GM23248 (cell line): ENCODE measurements around the gene HUS1. TPM values are rescaled to one million over a fixed set of nuclear protein-coding genes. Genes with fewer than 3 reads are reported as not detected.
"Not testable (repeated sequence)": the region's sequence is repeated elsewhere in the genome, so short reads cannot be mapped to it uniquely, and the experiment has no call there.

Experiments used
- DNase-seq: peaks from one replicate; pipeline ENCODE4 v3.0.0-alpha.2; 2015
- H2AFZ ChIP-seq: fragments of 200-600 bp; sonication (generic); 2 replicates; pipeline ENCODE4 v1.6.1; 2016; ENCODE audit warnings: antibody characterized with exemption
- H3F3A ChIP-seq: fragments of 200-600 bp; sonication (generic); 2 replicates; pipeline ENCODE4 v1.6.1; 2016; ENCODE audit warnings: mild to moderate bottlenecking, antibody characterized with exemption, mixed run types; ENCODE audit not compliant: insufficient read depth
- H3K27ac ChIP-seq: fragments of 200-600 bp; sonication (generic); 2 replicates; pipeline ENCODE4 v1.5.1; 2016; ENCODE audit warnings: mild to moderate bottlenecking
- H3K27me3 ChIP-seq: fragments of 200-600 bp; sonication (generic); replicated peaks from 2 replicates; pipeline ENCODE4 v1.6.1; 2016; ENCODE audit warnings: mild to moderate bottlenecking; ENCODE audit not compliant: insufficient read depth
- H3K36me3 ChIP-seq: fragments of 200-600 bp; sonication (generic); 2 replicates; pipeline ENCODE4 v1.6.1; 2016; ENCODE audit warnings: low read depth, mild to moderate bottlenecking
- H3K4me1 ChIP-seq: fragments of 200-600 bp; sonication (generic); 2 replicates; pipeline ENCODE4 v1.6.1; 2016; ENCODE audit warnings: mild to moderate bottlenecking; ENCODE audit not compliant: insufficient read depth
- H3K4me2 ChIP-seq: fragments of 200-600 bp; sonication (generic); one replicate; pipeline ENCODE4 v1.6.1; 2016; ENCODE audit warnings: mild to moderate bottlenecking; ENCODE audit not compliant: unreplicated experiment
- H3K4me3 ChIP-seq: fragments of 200-600 bp; sonication (generic); 2 replicates; pipeline ENCODE4 v1.5.1; 2016; ENCODE audit warnings: mild to moderate bottlenecking
- H3K79me2 ChIP-seq: fragments of 200-600 bp; sonication (generic); 2 replicates; pipeline ENCODE4 v1.6.1; 2016; ENCODE audit warnings: mild to moderate bottlenecking; ENCODE audit not compliant: insufficient read depth
- H3K9ac ChIP-seq: fragments of 200-600 bp; sonication (generic); 2 replicates; pipeline ENCODE4 v1.6.1; 2016; ENCODE audit warnings: mild to moderate bottlenecking
- H3K9me2 ChIP-seq: fragments of 200-600 bp; sonication (generic); 2 replicates; pipeline ENCODE4 v1.6.1; 2016; ENCODE audit warnings: mixed run types, mild to moderate bottlenecking, moderate library complexity; ENCODE audit not compliant: insufficient read depth
- H3K9me3 ChIP-seq: fragments of 200-600 bp; sonication (generic); one replicate; pipeline ENCODE4 v1.6.1; 2017; ENCODE audit warnings: low read depth
- H4K20me1 ChIP-seq: fragments of 200-600 bp; sonication (generic); 2 replicates; pipeline ENCODE4 v1.6.0; 2016; ENCODE audit not compliant: insufficient read depth
- EZH2 ChIP-seq: fragments of 200-600 bp; sonication (generic); IDR thresholded peaks from 2 replicates; pipeline ENCODE4 v1.6.1; 2018; ENCODE audit warnings: antibody characterized with exemption, mild to moderate bottlenecking; ENCODE audit not compliant: insufficient read depth, poor library complexity, severe bottlenecking
- EZH2phosphoT487 ChIP-seq: fragments of 200-600 bp; sonication (generic); IDR thresholded peaks from 2 replicates; pipeline ENCODE4 v1.6.1; 2018; ENCODE audit warnings: antibody characterized with exemption, moderate library complexity, mild to moderate bottlenecking, low read depth; ENCODE audit not compliant: insufficient read depth
- WGBS, 2 experiments: methylation state at CpG; one replicate each; pipeline ENCODE4 v1.1.6; 2015 to 2017; ENCODE audit warnings: low lambda C conversion rate in 2 of 2, low coverage in 1 of 2; ENCODE audit errors: missing lambda C conversion rate in 2 of 2; 5-methylcytosine and 5-hydroxymethylcytosine counted together
- in situ Hi-C: fragments of 300-500 bp; cut with MboI; formaldehyde crosslinking; loops from 2 replicates; pipeline ENCODE4 v1.15.0; 2020
- polyA plus RNA-seq: library from polyadenylated mRNA; unstranded; fragments of >200 nt; fragmentation: Nextera tagmentation; extraction: Ambion mirVana; gene quantifications from 2 replicates; pipeline ENCODE4 v1.2.1, GENCODE V29; 2016
- total RNA-seq: library from RNA; depleted of rRNA; stranded (reverse); fragments of >200 nt; shearing (Covaris generic); gene quantifications from 2 replicates; pipeline ENCODE4 v1.2.3, GENCODE V29; 2014

The HUS1 gene
- total and polyA plus RNA-seq, 2 experiments from 2014 or later = 23.5 to 25.0 TPM

GRCh38 chr7:47932016-47932415, 47.4 kb downstream of the HUS1 start:
- DNase-seq = peak; percentile 64
- H3K4me3 ChIP-seq = no peak overlapping the region
- H3K36me3 ChIP-seq = no peaks in the 10 kb centered on the region
- peak overlapping the region; percentile 19 for H3K4me2 ChIP-seq
- in situ Hi-C loops = no loop called here
- no peak for TF ChIP-seq EZH2
- no peak for TF ChIP-seq EZH2phosphoT487
- H3K9ac ChIP-seq = peak overlapping the region; percentile 23; the same call in 1 of the 2 replicates
- 64 to 66% methylated on average over 6 of the region's 6 CpGs for WGBS, 2 experiments
- H3K79me2 ChIP-seq = no peaks in the 10 kb centered on the region
- H3K27me3 ChIP-seq = no peaks in the 10 kb centered on the region
- no peaks in the 10 kb centered on the region for H3K9me2 ChIP-seq
- no peaks in the 10 kb centered on the region for H3K9me3 ChIP-seq
- H4K20me1 ChIP-seq = no peaks in the 10 kb centered on the region
- peak overlapping the region; percentile 31; the same call in 1 of the 2 replicates for H2AFZ ChIP-seq
- H3K27ac ChIP-seq = peak overlapping the region; percentile 54
- H3F3A ChIP-seq = peaks cover 18% of the 10 kb centered on the region; the same call in 1 of the 2 replicates
- peaks cover 19% of the 10 kb centered on the region for H3K4me1 ChIP-seq

- no peaks in the 10 kb centered on the region for H3K79me2 ChIP-seq
- H3K9ac ChIP-seq = peak overlapping the region; percentile 23; the same call in 1 of the 2 replicates
- no peaks in the 10 kb centered on the region for H3K9me3 ChIP-seq
- peak overlapping the region; percentile 31; the same call in 1 of the 2 replicates for H2AFZ ChIP-seq
- no peaks in the 10 kb centered on the region for H3K36me3 ChIP-seq
- H3F3A ChIP-seq = peaks cover 18% of the 10 kb centered on the region; the same call in 1 of the 2 replicates
- H3K4me3 ChIP-seq = no peak overlapping the region
- H3K27me3 ChIP-seq = no peaks in the 10 kb centered on the region
- WGBS, 2 experiments = 82 to 84% methylated on average over 18 of the region's 18 CpGs
- in situ Hi-C loops = no loop called here
- H3K4me2 ChIP-seq = peak overlapping the region; percentile 19
- DNase-seq = peak; percentile 55
- peak overlapping the region; percentile 54 for H3K27ac ChIP-seq
- H3K4me1 ChIP-seq = peaks cover 19% of the 10 kb centered on the region
- no peaks in the 10 kb centered on the region for H4K20me1 ChIP-seq
- TF ChIP-seq EZH2phosphoT487 = no peak
- TF ChIP-seq EZH2 = no peak
- H3K9me2 ChIP-seq = no peaks in the 10 kb centered on the region
These were observed 48.1 kb downstream of the HUS1 start for GRCh38 chr7:47931005-47932004.

GRCh38 chr7:47924266-47924665, 55.1 kb downstream of the HUS1 start:
- DNase-seq = no peak
- H3K9me3 ChIP-seq = no peaks in the 10 kb centered on the region
- no peaks in the 10 kb centered on the region for H4K20me1 ChIP-seq
- no peak overlapping the region for H3K4me3 ChIP-seq
- WGBS, 2 experiments = 56 to 70% methylated on average over 2 of the region's 2 CpGs
- H3K36me3 ChIP-seq = no peaks in the 10 kb centered on the region
- H3K9me2 ChIP-seq = no peaks in the 10 kb centered on the region
- no peaks in the 10 kb centered on the region for H3K4me1 ChIP-seq
- no peaks in the 10 kb centered on the region for H3K27me3 ChIP-seq
- H3K79me2 ChIP-seq = no peaks in the 10 kb centered on the region
- TF ChIP-seq EZH2phosphoT487 (no peak), EZH2 (no peak)
- H3K27ac ChIP-seq = no peak overlapping the region
- in situ Hi-C loops = no loop called here
- H3K4me2 ChIP-seq = no peak overlapping the region
- no peaks in the 10 kb centered on the region for H3F3A ChIP-seq
- H3K9ac ChIP-seq = no peak overlapping the region
- 0 out of 2 replicates have a peak overlapping the region, but pooled peaks have one; percentile 28 for H2AFZ ChIP-seq

GRCh38 chr7:47923081-47923875, 56.1 kb downstream of the HUS1 start:
- H3K79me2 ChIP-seq, H3K27ac ChIP-seq, DNase-seq, H3F3A ChIP-seq, H3K4me2 ChIP-seq, H2AFZ ChIP-seq, H3K4me3 ChIP-seq, H3K27me3 ChIP-seq, H3K9me3 ChIP-seq, H3K9ac ChIP-seq, in situ Hi-C loops, H3K36me3 ChIP-seq, H3K4me1 ChIP-seq, H3K9me2 ChIP-seq, H4K20me1 ChIP-seq: not testable (repeated sequence)
- WGBS, 2 experiments = 77 to 83% methylated on average over 8 of the region's 8 CpGs

- H3K79me2 ChIP-seq, H3K27ac ChIP-seq, H2AFZ ChIP-seq, H3K9ac ChIP-seq, H3K27me3 ChIP-seq, H4K20me1 ChIP-seq, H3K9me2 ChIP-seq, H3F3A ChIP-seq, H3K36me3 ChIP-seq, in situ Hi-C loops, H3K4me3 ChIP-seq, H3K9me3 ChIP-seq: not testable (repeated sequence)
- peak overlapping the region; percentile 36 for H3K4me2 ChIP-seq
- 6 to 11% methylated on average over 1 of the region's 1 CpG for WGBS, 2 experiments
- H3K4me1 ChIP-seq = peaks cover 25% of the 10 kb centered on the region
- peak; percentile 49 for DNase-seq
These were observed 62.9 kb downstream of the HUS1 start for GRCh38 chr7:47916514-47916913.
